ENCODE data around the gene PRKG1. TPM values are rescaled to one million over a fixed set of nuclear protein-coding genes. Genes with fewer than 3 reads are reported as not detected.
A peak's percentile ranks its signal among the peaks of the same experiment; 100 is the strongest.

PRKG1 gene
- polyA plus RNA-seq, 1 donor, result 12.0 TPM

- DNase-seq, result no peak
- H3K4me1 ChIP-seq (ENCODE audit: control insufficient read depth, insufficient read depth, low read length), result peaks cover 4% of the 10 kb centered on the region
- H3K27me3 ChIP-seq (ENCODE audit: control insufficient read depth, insufficient read depth, low read length), result no peaks in the 10 kb centered on the region
- H3K4me3 ChIP-seq (ENCODE audit: low read length), result no peak overlapping the region
- H3K27ac ChIP-seq (ENCODE audit: low read length), result no peak overlapping the region
- no peaks in the 10 kb centered on the region for H3K36me3 ChIP-seq (ENCODE audit: control insufficient read depth, insufficient read depth, low read length)
- WGBS (ENCODE audit: insufficient coverage, low lambda C conversion rate), result 88% methylated on average over 1 of the region's 2 CpGs
- no peaks in the 10 kb centered on the region for H3K9me3 ChIP-seq (ENCODE audit: control insufficient read depth, low read depth, low read length)
Observed at GRCh38 chr10:52208365-52208764, 1134.1 kb downstream of the PRKG1 start.

GRCh38 chr10:52210161-52210560 lies 1135.9 kb downstream of the PRKG1 start:
- H3K27me3 ChIP-seq (ENCODE audit: control insufficient read depth, insufficient read depth, low read length), result no peaks in the 10 kb centered on the region
- no peak overlapping the region for H3K27ac ChIP-seq (ENCODE audit: low read length)
- H3K36me3 ChIP-seq (ENCODE audit: control insufficient read depth, insufficient read depth, low read length), result no peaks in the 10 kb centered on the region
- peaks cover 7% of the 10 kb centered on the region for H3K4me1 ChIP-seq (ENCODE audit: control insufficient read depth, insufficient read depth, low read length)
- DNase-seq, result no peak
- 94% methylated on average over 2 of the region's 6 CpGs for WGBS (ENCODE audit: insufficient coverage, low lambda C conversion rate)
- H3K9me3 ChIP-seq (ENCODE audit: control insufficient read depth, low read depth, low read length), result no peaks in the 10 kb centered on the region
- H3K4me3 ChIP-seq (ENCODE audit: low read length), result no peak overlapping the region

GRCh38 chr10:52212062-52212461 lies 1137.8 kb downstream of the PRKG1 start:
- Histone ChIP-seq H3K36me3 (ENCODE audit: control insufficient read depth, insufficient read depth, low read length) (no peaks in the 10 kb centered on the region), H3K4me1 (ENCODE audit: control insufficient read depth, insufficient read depth, low read length) (peaks cover 7% of the 10 kb centered on the region), H3K27me3 (ENCODE audit: control insufficient read depth, insufficient read depth, low read length) (no peaks in the 10 kb centered on the region), H3K27ac (ENCODE audit: low read length) (no peak overlapping the region), H3K9me3 (ENCODE audit: control insufficient read depth, low read depth, low read length) (no peaks in the 10 kb centered on the region), H3K4me3 (ENCODE audit: low read length) (no peak overlapping the region)
- peak in 1 of 2 donors; percentile 32 for DNase-seq
- WGBS (ENCODE audit: insufficient coverage, low lambda C conversion rate), result 80% methylated on average over 1 of the region's 4 CpGs

- no peaks in the 10 kb centered on the region for H3K27me3 ChIP-seq (ENCODE audit: control insufficient read depth, insufficient read depth, low read length)
- no peaks in the 10 kb centered on the region for H3K36me3 ChIP-seq (ENCODE audit: control insufficient read depth, insufficient read depth, low read length)
- H3K27ac ChIP-seq (ENCODE audit: low read length), result no peak overlapping the region
- peaks cover 7% of the 10 kb centered on the region for H3K4me1 ChIP-seq (ENCODE audit: control insufficient read depth, insufficient read depth, low read length)
- DNase-seq, result peak; percentile 15 to 61
- WGBS (ENCODE audit: insufficient coverage, low lambda C conversion rate), result 25% methylated on average over 4 of the region's 4 CpGs
- H3K4me3 ChIP-seq (ENCODE audit: low read length), result no peak overlapping the region
- H3K9me3 ChIP-seq (ENCODE audit: control insufficient read depth, low read depth, low read length), result no peaks in the 10 kb centered on the region
Observed at GRCh38 chr10:52212802-52213201, 1138.5 kb downstream of the PRKG1 start.

- H3K36me3 ChIP-seq (ENCODE audit: control insufficient read depth, insufficient read depth, low read length), result no peaks in the 10 kb centered on the region
- no peaks in the 10 kb centered on the region for H3K27me3 ChIP-seq (ENCODE audit: control insufficient read depth, insufficient read depth, low read length)
- no peaks in the 10 kb centered on the region for H3K9me3 ChIP-seq (ENCODE audit: control insufficient read depth, low read depth, low read length)
- no peak overlapping the region for H3K27ac ChIP-seq (ENCODE audit: low read length)
- DNase-seq, result peak; percentile 9 to 55
- no CpG with 5 or more reads among the region's 3 CpGs for WGBS (ENCODE audit: insufficient coverage, low lambda C conversion rate)
- H3K4me1 ChIP-seq (ENCODE audit: control insufficient read depth, insufficient read depth, low read length), result peaks cover 7% of the 10 kb centered on the region
- H3K4me3 ChIP-seq (ENCODE audit: low read length), result no peak overlapping the region
Observed at GRCh38 chr10:52213321-52213752, 1139.0 kb downstream of the PRKG1 start.

- Histone ChIP-seq H3K27me3 (ENCODE audit: control insufficient read depth, insufficient read depth, low read length) (no peaks in the 10 kb centered on the region), H3K4me3 (ENCODE audit: low read length) (no peak overlapping the region), H3K4me1 (ENCODE audit: control insufficient read depth, insufficient read depth, low read length) (peaks cover 7% of the 10 kb centered on the region), H3K36me3 (ENCODE audit: control insufficient read depth, insufficient read depth, low read length) (no peaks in the 10 kb centered on the region), H3K27ac (ENCODE audit: low read length) (no peak overlapping the region), H3K9me3 (ENCODE audit: control insufficient read depth, low read depth, low read length) (no peaks in the 10 kb centered on the region)
- peak; percentile 47 to 56 for DNase-seq
Observed at GRCh38 chr10:52215745-52216361, 1141.6 kb downstream of the PRKG1 start.

- DNase-seq, result peak; percentile 24 to 38
- Histone ChIP-seq H3K9me3 (ENCODE audit: control insufficient read depth, low read depth, low read length) (no peaks in the 10 kb centered on the region), H3K36me3 (ENCODE audit: control insufficient read depth, insufficient read depth, low read length) (no peaks in the 10 kb centered on the region), H3K4me1 (ENCODE audit: control insufficient read depth, insufficient read depth, low read length) (peaks cover 7% of the 10 kb centered on the region), H3K27me3 (ENCODE audit: control insufficient read depth, insufficient read depth, low read length) (no peaks in the 10 kb centered on the region), H3K4me3 (ENCODE audit: low read length) (no peak overlapping the region), H3K27ac (ENCODE audit: low read length) (no peak overlapping the region)
- no CpG with 5 or more reads among the region's 2 CpGs for WGBS (ENCODE audit: insufficient coverage, low lambda C conversion rate)
Observed at GRCh38 chr10:52216852-52217251, 1142.6 kb downstream of the PRKG1 start.

- Histone ChIP-seq H3K27ac (ENCODE audit: low read length) (no peak overlapping the region), H3K4me3 (ENCODE audit: low read length) (no peak overlapping the region), H3K27me3 (ENCODE audit: control insufficient read depth, insufficient read depth, low read length) (no peaks in the 10 kb centered on the region), H3K4me1 (ENCODE audit: control insufficient read depth, insufficient read depth, low read length) (peaks cover 5% of the 10 kb centered on the region), H3K36me3 (ENCODE audit: control insufficient read depth, insufficient read depth, low read length) (no peaks in the 10 kb centered on the region), H3K9me3 (ENCODE audit: control insufficient read depth, low read depth, low read length) (no peaks in the 10 kb centered on the region)
- no peak for DNase-seq
- no CpG with 5 or more reads among the region's 1 CpG for WGBS (ENCODE audit: insufficient coverage, low lambda C conversion rate)
Observed at GRCh38 chr10:52217531-52217930, 1143.2 kb downstream of the PRKG1 start.

- WGBS (ENCODE audit: insufficient coverage, low lambda C conversion rate), result 80% methylated on average over 1 of the region's 3 CpGs
- Histone ChIP-seq H3K9me3 (ENCODE audit: control insufficient read depth, low read depth, low read length) (no peaks in the 10 kb centered on the region), H3K27me3 (ENCODE audit: control insufficient read depth, insufficient read depth, low read length) (no peaks in the 10 kb centered on the region), H3K4me1 (ENCODE audit: control insufficient read depth, insufficient read depth, low read length) (no peaks in the 10 kb centered on the region), H3K36me3 (ENCODE audit: control insufficient read depth, insufficient read depth, low read length) (no peaks in the 10 kb centered on the region), H3K27ac (ENCODE audit: low read length) (no peak overlapping the region), H3K4me3 (ENCODE audit: low read length) (no peak overlapping the region)
- DNase-seq, result no peak
Observed at GRCh38 chr10:52220947-52221346, 1146.7 kb downstream of the PRKG1 start.

GRCh38 chr10:52221923-52222322 lies 1147.6 kb downstream of the PRKG1 start:
- WGBS (ENCODE audit: insufficient coverage, low lambda C conversion rate), result no CpG with 5 or more reads among the region's 4 CpGs
- H3K4me1 ChIP-seq (ENCODE audit: control insufficient read depth, insufficient read depth, low read length), result no peaks in the 10 kb centered on the region
- no peak overlapping the region for H3K27ac ChIP-seq (ENCODE audit: low read length)
- H3K4me3 ChIP-seq (ENCODE audit: low read length), result no peak overlapping the region
- no peaks in the 10 kb centered on the region for H3K9me3 ChIP-seq (ENCODE audit: control insufficient read depth, low read depth, low read length)
- H3K27me3 ChIP-seq (ENCODE audit: control insufficient read depth, insufficient read depth, low read length), result no peaks in the 10 kb centered on the region
- no peaks in the 10 kb centered on the region for H3K36me3 ChIP-seq (ENCODE audit: control insufficient read depth, insufficient read depth, low read length)
- no peak for DNase-seq

- WGBS (ENCODE audit: insufficient coverage, low lambda C conversion rate), result 80% methylated on average over 1 of the region's 1 CpG
- Histone ChIP-seq H3K36me3 (ENCODE audit: control insufficient read depth, insufficient read depth, low read length) (no peaks in the 10 kb centered on the region), H3K27ac (ENCODE audit: low read length) (no peak overlapping the region), H3K4me1 (ENCODE audit: control insufficient read depth, insufficient read depth, low read length) (no peaks in the 10 kb centered on the region), H3K4me3 (ENCODE audit: low read length) (no peak overlapping the region), H3K27me3 (ENCODE audit: control insufficient read depth, insufficient read depth, low read length) (no peaks in the 10 kb centered on the region), H3K9me3 (ENCODE audit: control insufficient read depth, low read depth, low read length) (no peaks in the 10 kb centered on the region)
- no peak for DNase-seq
Observed at GRCh38 chr10:52226197-52226847, 1152.0 kb downstream of the PRKG1 start.

Data from large intestine (tissue), 3 donors.